Right renal pelvis (tissue), 4 donors: ENCODE data around the gene TATDN3. TPM values are rescaled to one million over a fixed set of nuclear protein-coding genes. Genes with fewer than 3 reads are reported as not detected.

Experiments used
- polyA plus RNA-seq, 4 donors: library from polyadenylated mRNA; unstranded; fragments of 120-200 nt; gene quantifications; one replicate each; pipeline ENCODE4 v1.2.1, GENCODE V29; 2013; ENCODE audit not compliant: insufficient read length in 4 of 4

Gene TATDN3
- polyA plus RNA-seq, 4 donors: 17.7 to 23.5 (median 22.7) TPM

Other genes starting within 250 kb of the TATDN3 start
- 10 to 100 TPM in 2 of 4 donors, 1 to 10 TPM in 2; 7.7 to 33.9 (median 14.5) TPM for gene ATF3, start 183.1 kb upstream of the TATDN3 start, polyA plus RNA-seq
- 1 to 10 TPM; 1.2 to 1.4 (median 1.2) TPM for gene BATF3, start 92.1 kb upstream of the TATDN3 start, polyA plus RNA-seq
- 10 to 100 TPM; 46.4 to 49.8 (median 47.8) TPM for gene NSL1, start 117 bp upstream of the TATDN3 start, polyA plus RNA-seq
- under 1 TPM in 3 of 4 donors, not detected in 1; 0.53 to 0.64 (median 0.59) TPM for gene SPATA45, start 55.8 kb downstream of the TATDN3 start, polyA plus RNA-seq
- 10 to 100 TPM; 20.8 to 29.4 (median 21.9) TPM for gene FLVCR1, start 66.4 kb downstream of the TATDN3 start, polyA plus RNA-seq
- gene VASH2, start 158.6 kb downstream of the TATDN3 start, polyA plus RNA-seq: 10 to 100 TPM; 20.9 to 28.3 (median 25.8) TPM
- gene ANGEL2, start 224.0 kb downstream of the TATDN3 start, polyA plus RNA-seq: 10 to 100 TPM; 32.1 to 39.9 (median 36.4) TPM